GM19397 (cell line): Measurements from ENCODE around the gene ST8SIA5.

ENCODE experiments used
- ATAC-seq: cut with Tn5 transposase; IDR thresholded peaks from one replicate; pipeline ENCODE4 v1.9.1; 2021; ENCODE audit warnings: mild to moderate bottlenecking, moderate library complexity; ENCODE audit not compliant: unreplicated experiment

ST8SIA5 gene

GRCh38 chr18:46748466-46748865, 8.4 kb downstream of the ST8SIA5 start:
- ATAC-seq = no peak

- no peak for ATAC-seq
Measured at GRCh38 chr18:46740046-46740445, 16.8 kb downstream of the ST8SIA5 start.

- no peak for ATAC-seq
Measured at GRCh38 chr18:46738491-46738890, 18.4 kb downstream of the ST8SIA5 start.

DNA sequence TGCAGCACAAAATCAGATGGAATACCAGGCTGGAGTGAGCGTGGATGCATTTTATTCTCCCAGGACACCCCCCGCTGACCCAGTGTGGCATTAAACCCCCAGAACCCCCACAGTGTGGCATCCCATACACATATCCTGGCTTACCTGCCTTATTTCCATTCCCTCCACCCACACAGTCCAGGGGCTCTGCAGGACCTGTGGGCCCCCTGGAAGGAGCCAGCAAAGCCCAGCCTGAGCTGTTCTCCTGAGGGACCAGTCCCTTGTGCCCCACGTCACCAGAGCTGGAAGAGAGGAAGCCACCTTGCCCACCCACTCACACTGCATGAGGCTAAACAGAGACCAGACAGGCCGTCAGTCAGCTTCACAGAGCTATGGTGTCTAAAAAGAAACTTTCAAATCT, 20.1 kb downstream of the ST8SIA5 start:
- ATAC-seq = no peak

DNA sequence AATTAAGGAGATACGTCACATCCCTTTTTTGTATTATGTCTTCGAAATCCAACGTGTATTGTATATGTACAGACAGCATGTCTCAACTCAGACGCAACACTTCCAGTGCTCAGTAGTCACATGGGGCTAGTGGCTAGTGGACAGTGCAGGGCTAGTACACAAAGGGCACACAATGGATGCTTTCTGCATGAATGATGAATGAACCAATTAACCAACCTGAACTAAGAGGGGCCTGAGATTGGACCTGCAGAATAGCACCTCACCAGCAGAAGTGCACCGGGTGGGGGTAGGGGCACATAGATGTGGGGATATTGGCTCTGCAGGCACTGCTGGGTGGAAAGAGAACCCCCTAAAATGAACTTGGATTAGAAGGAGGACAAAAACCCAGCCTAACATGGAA, 20.7 kb downstream of the ST8SIA5 start:
- ATAC-seq = no peak

- no peak for ATAC-seq
Measured at GRCh38 chr18:46734981-46735380, 21.9 kb downstream of the ST8SIA5 start.

- no peak for ATAC-seq
Measured at GRCh38 chr18:46733872-46734271, 23.0 kb downstream of the ST8SIA5 start.

- no peak for ATAC-seq
Measured at GRCh38 chr18:46732801-46733200, 24.1 kb downstream of the ST8SIA5 start.

DNA sequence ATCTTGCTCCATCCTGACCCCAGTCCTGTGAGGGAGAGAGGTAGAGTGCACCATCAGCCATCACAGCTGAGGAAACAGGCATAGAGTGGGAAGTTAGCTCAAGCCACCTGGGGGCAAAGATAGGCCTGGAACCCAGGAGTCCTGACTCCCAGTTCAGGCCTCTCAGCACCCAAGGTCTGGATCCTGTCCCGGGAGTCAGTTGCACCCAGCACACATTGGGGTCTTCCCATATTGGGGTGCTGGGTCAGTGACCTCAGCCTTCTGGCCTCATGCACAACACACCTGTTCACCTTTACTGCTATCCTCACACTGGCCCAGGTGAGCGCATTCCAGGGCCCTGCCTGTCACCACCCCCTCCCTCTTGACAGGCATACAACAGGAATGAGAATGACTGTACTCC, 24.7 kb downstream of the ST8SIA5 start:
- ATAC-seq = no peak

DNA sequence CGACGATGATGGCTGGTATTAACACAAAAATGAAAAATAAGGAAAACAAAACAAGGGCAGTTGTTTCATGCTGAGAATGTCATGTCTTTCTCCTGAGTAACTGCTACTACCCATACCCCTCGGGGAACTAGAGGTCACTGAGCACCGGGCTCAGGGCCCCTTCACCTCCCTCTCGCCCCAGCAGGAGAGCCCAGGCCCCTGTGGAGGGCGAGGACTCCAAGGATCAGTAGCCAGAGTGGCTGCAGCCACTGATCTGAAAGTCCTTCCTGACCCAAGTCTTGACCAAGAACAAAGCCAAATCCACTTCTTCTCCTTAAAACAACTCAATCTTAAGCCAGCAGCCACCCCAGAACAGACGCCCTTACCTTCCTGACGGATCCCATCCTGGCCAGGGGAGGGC, 25.5 kb downstream of the ST8SIA5 start:
- ATAC-seq = no peak

- no peak for ATAC-seq
Measured at GRCh38 chr18:46728219-46728930, 28.5 kb downstream of the ST8SIA5 start.

GRCh38 chr18:46727177-46727576, 29.7 kb downstream of the ST8SIA5 start:
- ATAC-seq = no peak

DNA sequence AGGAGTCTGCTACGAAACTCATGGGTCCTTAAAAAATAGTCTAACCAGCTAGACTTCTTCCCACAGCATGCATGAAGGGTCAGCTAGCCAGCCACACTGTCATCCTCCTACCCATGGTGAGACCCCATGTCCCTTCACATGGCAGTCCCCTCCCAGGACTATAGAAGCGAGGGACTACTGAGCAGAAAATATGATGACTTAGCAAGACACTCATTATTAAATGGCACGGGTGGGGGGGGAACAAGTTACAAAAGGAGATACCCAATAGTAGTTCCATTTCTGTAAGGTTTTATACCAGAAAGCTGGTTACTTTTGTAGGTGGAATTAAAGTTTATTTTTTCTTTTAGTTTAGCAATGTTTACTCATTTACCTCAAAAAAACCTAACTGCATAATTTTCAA, 31.5 kb downstream of the ST8SIA5 start:
- no peak for ATAC-seq

GRCh38 chr18:46723856-46724415, 32.9 kb downstream of the ST8SIA5 start:
- ATAC-seq = no peak

- ATAC-seq = no peak
Measured at GRCh38 chr18:46722051-46722450, 34.8 kb downstream of the ST8SIA5 start.

DNA sequence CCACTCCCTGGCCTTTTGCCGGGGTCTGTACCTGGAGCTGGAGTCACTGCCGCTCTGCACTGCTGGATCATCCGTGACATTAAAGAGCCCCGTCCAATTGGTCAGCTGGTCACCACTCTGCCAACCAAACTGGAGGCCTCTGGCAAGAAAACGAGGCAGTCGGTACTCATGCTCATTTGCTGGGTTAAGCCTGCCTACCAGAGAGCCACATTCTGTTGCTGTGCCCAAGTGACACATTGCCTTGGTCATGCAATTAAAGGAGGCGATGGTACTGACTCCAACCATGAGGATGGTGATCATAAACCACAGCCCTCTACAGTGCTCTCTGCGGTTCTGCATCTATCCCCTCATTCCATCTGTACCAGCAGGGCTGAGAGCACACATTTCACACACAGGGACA, 35.5 kb downstream of the ST8SIA5 start:
- ATAC-seq = no peak

GRCh38 chr18:46720521-46720920, 36.3 kb downstream of the ST8SIA5 start:
- ATAC-seq = no peak

DNA sequence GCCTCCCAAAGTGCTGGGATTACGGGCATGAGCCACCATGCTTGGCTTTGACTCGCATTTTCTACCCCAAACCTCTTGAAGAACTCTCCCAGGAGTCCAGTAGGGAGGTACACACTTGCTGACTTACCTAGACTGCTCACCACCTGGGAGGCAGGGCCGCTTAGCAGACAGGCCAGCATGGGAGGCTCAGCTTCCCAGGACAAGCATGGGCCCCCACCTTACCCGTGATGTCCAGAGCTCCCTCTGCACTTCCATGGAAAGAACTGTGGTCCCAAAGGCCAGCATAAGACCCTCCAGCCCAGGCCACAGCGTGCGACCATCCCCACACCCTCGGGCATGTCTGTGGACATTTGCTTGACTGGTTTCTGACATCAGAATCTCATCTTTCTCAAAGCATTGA, 36.8 kb downstream of the ST8SIA5 start:
- no peak for ATAC-seq

DNA sequence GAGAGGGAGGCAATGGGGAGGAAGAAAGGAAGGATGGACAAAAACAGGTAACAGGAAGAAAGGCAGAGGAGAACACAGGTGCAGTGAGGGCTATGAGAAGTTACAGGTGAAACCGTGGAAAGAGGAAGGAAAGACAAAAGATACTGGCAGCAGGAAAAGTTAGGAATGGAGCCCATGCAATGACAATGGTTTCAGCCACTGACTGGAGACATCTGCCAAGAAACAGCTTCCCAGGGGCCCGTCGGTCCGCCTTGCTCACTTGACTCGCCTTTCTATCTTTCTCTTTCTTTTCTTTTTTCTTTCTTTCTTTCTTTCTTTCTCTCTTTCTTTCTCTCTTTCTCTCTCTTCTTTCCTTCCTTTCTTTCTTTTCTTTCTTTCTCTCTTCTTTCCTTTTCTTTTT, 37.5 kb downstream of the ST8SIA5 start:
- ATAC-seq = no peak

- ATAC-seq = no peak
Measured at GRCh38 chr18:46718501-46719341, 38.1 kb downstream of the ST8SIA5 start.

DNA sequence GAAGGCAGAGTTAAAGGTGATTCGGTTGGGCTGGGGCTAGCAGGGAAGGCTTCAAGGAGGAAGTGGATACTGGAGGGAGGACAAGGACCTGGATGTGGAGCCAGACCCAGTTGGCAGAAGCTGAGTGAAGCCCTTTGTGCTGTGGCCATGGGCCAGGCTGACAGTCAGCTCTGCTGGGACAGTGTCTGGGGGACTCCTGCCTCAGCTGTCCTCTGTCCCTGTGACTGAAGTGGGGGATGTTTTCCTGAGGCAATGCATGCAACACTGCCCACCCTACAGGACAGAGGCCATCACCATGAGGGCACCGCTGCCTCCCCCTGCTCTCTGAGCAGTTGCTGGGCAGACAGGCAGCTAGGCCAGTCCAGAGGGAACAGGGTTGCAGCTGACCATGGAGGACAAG, 40.0 kb downstream of the ST8SIA5 start:
- no peak for ATAC-seq

DNA sequence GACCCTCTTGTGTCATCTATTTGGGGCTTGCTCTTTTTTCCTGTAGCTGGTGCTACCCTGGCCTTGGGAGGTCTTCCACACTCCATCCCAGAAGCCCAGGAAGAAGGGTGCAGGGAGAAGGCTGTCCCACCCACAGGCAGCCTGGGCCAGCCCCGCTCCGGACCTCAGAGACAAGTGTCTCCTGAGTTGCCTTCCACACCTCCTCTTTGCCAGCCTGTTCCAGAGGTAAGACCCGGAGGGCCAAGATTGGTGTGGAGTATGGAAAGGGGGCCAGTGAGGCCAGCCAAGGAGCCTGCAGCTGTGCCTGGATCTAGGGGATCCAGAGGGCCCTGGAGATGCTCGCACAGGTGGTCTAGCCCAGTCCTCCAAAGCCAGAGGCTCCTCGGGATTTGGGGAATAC, 40.5 kb downstream of the ST8SIA5 start:
- no peak for ATAC-seq
